ENCODE results near the gene COPG2.

DNA sequence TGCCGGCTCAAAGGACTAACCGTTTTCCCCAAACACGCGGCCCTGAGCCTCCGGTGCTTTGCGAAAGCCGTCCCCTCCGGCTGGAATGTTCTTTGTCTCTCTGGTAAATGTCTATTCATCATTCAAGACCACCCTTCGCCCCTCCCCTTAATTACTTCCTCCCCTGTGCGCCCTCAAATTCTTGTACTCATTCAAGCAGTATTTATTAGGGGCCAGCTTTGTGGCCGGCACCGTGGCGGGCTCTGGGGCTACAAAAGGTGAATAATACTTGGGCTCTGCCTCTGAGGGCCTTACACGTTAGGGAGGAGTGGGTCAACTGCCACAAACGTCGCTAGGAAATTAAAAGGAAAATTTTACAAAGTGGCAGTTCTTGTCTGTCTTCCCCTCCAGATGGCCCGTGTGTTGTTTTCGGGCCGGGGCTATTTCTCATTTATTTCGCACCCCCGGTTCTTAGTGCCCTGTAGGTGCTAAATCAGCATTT lies 178.2 kb downstream of the COPG2 start:
- TF ChIP-seq ZNF274 (IDR thresholded peaks at IDR 0.05; ENCODE audit: low read depth, low read length) (no peak), YY1 (IDR thresholded peaks at IDR 0.05; ENCODE audit: insufficient read depth, insufficient read length) (no peak), SUZ12 (IDR thresholded peaks at IDR 0.05; ENCODE audit: extremely low read depth, insufficient read depth, insufficient read length) (no peak)
